Measurements from ENCODE around the gene ARPC1A.
"Not testable (repeated sequence)": the region's sequence is repeated elsewhere in the genome, so short reads cannot be mapped to it uniquely, and the experiment has no call there.

Gene ARPC1A

DNA sequence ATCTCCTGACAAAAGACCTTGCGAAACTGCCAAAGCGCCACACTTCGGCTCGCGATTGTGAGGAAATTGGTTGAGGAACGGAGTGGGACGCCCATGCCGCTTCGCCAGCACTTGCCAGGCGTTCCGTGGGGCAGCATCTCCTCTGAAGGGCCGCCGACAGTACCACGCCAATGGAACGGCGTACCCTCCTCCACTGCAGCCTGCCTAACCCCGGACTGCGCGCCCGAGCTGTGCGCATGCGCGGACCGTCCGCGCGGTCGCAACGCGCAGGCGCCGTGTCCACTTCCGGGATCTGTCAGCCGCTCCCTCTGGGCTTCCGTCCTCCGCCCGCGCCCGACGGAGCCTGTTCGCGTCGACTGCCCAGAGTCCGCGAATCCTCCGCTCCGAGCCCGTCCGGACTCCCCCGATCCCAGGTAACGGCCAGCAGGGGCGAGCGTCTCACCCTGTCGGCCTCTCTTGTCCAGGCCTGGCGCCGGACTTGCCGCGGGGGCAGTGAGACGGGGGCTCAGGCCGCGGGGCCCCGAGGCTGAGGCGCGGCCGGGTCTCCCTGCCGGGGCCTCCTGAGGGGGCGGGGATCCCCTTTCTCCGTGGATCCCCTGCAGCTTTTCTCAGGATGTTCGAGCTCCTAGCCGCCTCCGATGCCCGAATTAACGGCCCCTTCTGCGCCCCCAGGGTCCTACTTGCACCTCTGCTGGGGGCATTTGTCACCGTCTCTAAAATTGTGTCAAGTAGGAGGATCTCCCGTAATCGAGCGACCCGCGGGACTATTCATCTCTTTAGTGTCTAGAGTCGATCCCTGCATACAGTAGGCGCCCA is at the start of gene ARPC1A:
Gene ARPC1A (plus strand): TSS at position 307 of the 816 bp plus-strand sequence. CDS start 7,456 bp downstream, outside the sequence.
- DNase-seq (ENCODE audit: low read depth, low spot score) = peak; percentile 78

DNA sequence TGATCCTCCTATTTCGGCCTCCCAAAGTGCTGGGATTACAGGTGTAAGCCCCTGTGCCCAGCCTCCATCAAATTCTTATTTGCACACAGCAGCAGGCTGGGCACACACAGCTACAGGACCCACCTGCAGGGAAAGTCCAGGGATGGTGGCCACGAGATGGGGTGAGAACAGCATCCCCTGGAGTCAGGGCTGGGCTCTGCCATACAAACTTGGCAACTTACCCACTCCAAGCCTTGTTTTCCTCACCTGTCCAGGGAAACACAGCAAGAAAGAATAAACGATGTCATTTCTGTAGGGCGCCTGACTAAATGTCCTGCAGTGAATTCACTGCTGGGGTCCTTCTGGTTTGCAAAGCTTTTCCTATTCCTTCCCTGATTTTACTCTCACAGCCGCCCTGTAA is 47.5 kb upstream of the ARPC1A start:
- no peak for DNase-seq (ENCODE audit: low read depth, low spot score)

DNA sequence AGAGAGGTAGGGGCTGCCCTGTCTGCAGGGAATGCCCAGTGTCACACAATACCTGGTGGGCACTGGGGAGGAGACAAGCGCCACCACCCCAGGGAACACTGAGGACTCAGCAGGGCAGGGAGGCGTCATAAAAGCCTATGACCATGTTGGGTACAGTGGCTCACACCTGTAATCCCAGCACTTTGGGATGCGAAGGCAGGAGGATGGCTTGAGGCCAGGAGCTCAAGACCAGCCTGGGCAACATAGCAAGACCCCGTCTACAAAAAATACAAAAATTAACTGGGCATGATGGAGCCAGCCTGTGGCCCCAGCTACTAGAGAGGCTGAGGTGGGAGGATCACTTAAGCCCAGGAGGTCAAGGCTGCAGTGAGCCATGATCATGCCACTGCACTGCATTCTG is 41.5 kb upstream of the ARPC1A start:
- not testable (repeated sequence) for DNase-seq (ENCODE audit: low read depth, low spot score)

GRCh38 chr7:99287779-99288534 is 37.7 kb upstream of the ARPC1A start:
- DNase-seq (ENCODE audit: low read depth, low spot score) = no peak

DNA sequence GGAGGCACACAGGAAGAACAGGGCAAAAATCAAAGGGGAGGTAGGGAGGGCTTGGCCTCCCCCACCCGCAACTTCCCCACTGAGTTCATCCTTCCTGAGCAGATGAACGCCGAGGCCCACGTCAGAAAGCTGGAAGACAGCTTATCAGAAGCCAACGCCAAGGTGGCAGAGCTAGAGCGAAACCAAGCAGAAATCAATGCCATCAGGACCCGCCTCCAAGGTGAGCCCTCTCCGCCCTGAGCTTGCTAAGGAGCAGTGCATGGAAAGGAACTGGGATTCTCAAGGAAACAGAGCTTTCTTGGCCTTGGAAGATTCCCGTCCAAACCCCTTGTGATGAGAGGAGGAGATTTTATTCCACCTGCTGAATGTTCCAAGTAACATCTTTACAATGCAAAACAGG is 36.5 kb upstream of the ARPC1A start:
- DNase-seq (ENCODE audit: low read depth, low spot score) = no peak

DNA sequence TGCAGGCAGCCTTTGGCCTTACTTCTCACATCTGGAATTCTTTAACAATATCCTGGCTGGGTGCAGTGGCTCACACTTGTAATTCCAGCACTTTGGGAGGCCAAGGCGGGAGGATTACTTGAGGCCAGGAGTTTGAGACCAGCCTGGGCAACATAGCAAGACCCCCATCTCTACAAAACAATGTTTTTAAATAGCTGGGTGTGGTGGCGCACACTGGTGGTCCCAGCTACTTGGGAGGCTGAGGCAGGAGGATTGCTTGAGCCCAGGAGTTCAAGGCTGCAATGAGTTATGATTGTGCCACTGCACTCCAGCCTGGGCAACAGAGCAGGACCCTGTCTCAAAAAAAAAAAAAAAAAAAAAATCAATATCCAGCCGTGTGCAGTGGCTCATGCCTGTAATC is 35.5 kb upstream of the ARPC1A start:
- DNase-seq (ENCODE audit: low read depth, low spot score) = not testable (repeated sequence)

GRCh38 chr7:99290980-99291607 is 34.6 kb upstream of the ARPC1A start:
- no peak for DNase-seq (ENCODE audit: low read depth, low spot score)

DNA sequence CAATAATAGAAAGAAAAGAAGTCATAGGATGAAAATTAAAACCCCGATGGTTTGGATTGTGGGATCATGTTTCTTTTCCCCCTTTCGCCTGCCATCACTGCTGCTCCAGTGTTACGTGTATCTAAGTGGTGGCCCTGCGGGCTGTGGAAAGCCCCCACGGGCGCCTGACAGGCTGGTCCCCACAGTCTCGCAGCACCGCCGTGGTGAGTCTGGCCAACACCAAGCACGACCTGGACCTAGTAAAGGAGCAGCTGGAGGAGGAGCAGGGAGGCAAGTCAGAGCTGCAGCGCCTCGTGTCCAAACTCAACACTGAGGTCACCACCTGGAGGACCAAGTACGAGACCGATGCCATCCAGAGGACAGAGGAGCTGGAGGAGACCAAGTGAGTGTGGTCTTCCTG is 33.6 kb upstream of the ARPC1A start:
- DNase-seq (ENCODE audit: low read depth, low spot score) = no peak

DNA sequence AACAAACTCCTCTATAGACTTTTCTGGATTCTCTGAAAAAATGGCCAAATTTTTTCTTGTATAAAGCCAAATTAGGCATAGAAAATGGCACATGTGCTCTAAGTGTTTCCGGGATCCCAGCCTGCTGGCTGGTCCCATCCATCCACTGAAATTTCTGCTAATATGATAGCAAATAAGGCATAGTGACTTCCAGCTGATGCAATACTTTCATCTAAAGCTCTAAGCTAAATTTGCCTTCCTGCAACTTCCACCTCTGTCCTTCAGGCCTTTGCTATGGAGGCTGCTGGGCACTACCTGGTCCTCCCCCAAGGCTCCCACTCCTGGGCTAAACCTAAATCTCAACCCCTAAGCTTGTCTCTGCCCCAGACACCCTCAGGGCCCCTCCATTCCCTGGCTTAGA is 32.5 kb upstream of the ARPC1A start:
- no peak for DNase-seq (ENCODE audit: low read depth, low spot score)

DNA sequence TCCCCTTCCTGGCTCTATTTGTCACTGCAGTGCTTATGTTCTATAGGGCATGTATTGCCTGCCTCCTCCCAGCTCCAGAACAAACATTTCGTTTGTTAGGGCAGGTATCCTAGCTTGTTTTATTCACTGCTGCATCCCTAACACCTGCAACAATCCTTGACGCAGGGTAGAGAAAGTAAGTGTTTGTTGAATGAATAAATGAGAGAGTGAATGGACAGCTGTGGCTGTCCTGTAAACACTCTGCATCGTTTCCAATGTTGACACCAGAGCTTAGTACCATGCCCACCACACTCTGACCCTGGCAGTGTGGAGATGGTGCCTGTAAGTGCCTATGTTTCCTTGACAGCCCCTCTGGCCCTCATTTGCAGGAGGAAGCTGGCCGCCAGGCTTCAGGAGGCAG is 32.0 kb upstream of the ARPC1A start:
- no peak for DNase-seq (ENCODE audit: low read depth, low spot score)

- no peak for DNase-seq (ENCODE audit: low read depth, low spot score)
Measured at GRCh38 chr7:99296471-99296870, 29.2 kb upstream of the ARPC1A start.

DNA sequence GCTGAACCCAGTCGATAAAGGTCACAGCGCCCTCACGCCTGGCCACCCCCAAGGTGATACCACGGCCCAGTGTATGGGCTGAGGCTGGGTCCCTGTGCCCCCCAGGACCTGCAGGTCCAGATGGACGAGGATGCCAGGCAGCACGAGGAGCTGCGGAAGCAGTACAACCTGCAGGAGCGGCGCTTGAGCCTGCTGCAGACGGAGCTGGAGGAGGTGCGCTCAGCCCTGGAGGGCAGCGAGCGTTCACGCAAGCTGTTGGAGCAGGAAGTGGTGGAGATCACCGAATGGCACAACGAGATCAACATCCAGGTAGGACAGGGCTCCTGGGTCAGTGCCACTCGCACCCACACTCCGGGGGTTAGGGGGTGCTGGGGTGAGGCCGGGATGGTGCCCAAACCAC is 24.2 kb upstream of the ARPC1A start:
- no peak for DNase-seq (ENCODE audit: low read depth, low spot score)

GRCh38 chr7:99305473-99306260 is 20.0 kb upstream of the ARPC1A start:
- DNase-seq (ENCODE audit: low read depth, low spot score) = no peak

- DNase-seq (ENCODE audit: low read depth, low spot score) = no peak
Measured at GRCh38 chr7:99308461-99309074, 17.1 kb upstream of the ARPC1A start.

DNA sequence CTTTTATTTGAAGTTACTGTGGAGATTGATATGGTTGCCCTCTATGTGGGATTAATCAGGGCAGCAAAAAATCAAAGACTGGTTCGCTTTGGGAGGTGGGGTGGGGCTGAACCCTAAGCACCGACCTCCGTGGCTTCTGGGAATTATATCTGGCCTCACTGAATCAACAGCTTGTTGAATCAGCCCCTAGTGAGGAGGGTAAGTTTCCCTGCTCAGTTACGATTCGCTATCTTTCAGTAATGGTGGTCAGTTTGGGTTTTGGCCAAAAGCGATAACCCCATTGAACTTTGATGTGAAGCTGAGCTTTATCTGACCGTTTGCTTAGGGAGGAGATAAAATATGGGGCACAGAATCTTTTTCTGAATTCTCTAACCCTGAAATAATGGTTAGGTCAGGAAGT is 16.6 kb upstream of the ARPC1A start:
- DNase-seq (ENCODE audit: low read depth, low spot score) = no peak

DNA sequence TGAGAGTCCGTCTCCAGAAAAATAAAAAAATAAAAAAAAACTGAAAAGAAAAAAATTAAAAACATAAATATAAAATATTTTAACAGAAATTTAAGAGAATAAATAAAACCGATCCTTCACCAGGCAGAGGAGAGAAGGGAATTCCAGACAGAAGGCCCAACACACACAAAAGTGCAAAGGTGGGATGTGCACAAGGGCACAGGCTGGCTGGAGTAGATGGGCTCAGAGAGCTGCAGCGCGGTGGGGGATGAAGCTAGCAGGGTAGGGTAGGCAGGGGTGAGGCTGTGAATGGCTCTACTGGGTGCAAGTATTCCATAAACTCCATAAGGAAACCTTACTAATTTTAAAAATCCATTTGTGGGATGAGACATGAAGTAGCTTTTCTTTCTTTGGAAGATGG is 15.7 kb upstream of the ARPC1A start:
- no peak for DNase-seq (ENCODE audit: low read depth, low spot score)

GRCh38 chr7:99311702-99312101 is 14.0 kb upstream of the ARPC1A start:
- DNase-seq (ENCODE audit: low read depth, low spot score) = no peak

DNA sequence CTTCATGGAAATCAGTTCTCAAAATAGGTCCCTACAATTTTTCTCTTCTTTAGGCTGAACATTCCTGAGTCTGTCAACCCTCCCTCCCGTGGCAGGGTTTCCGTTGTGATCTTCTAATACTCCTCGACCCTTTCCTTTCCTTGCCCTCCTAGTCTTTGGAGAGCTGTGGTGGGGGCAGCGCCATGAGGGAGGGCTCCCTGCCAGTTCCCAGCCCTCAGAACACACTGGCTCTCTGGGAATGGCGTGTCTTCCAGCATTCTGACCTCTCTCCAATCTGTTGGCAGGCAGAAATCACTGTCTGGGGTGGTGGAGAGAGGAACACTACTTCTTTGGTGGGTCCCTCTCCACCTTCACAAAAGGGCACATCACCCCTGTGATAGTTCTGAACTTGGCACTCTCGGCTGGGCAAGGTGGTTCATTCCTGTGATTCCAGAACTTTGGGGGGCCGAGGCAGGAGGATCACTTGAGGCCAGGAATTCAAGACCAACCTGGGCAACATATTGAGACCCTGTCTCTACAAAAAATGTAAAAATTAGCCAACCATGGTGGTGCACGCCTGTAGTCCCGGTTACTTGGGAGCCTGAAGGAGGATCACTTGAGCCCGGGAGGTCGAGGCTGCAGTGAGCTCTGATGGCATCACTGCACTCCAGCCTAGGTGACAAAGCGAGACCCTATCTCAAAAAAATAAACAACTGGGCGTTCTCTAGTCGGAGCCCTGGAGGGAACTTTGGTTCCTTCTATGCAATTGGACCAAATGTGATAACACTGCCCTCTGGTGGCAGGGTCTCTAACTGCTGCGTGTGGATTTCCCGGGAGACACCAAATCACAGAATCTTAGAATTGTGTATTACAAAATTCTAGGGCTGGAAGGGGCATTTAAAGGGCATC is 13.1 kb upstream of the ARPC1A start:
- DNase-seq (ENCODE audit: low read depth, low spot score) = peak; percentile 12

DNA sequence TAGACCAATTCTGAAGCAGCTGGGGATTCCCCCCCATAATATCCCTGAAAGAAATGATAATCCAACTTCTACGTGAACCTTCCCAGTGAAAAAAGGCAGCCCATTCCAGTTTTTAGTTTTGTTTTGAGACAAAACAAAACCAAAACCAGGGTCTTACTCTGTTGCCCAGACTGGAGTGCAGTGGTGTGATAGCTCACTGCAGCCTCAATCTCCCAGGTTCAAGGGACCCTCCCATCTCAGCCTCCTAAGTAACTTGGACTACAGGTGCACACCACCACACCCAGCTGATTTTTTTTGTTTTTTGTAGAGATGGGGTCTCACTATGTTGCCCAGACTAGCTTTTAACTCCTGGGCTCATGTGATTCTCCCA is 12.5 kb upstream of the ARPC1A start:
- DNase-seq (ENCODE audit: low read depth, low spot score) = no peak

DNA sequence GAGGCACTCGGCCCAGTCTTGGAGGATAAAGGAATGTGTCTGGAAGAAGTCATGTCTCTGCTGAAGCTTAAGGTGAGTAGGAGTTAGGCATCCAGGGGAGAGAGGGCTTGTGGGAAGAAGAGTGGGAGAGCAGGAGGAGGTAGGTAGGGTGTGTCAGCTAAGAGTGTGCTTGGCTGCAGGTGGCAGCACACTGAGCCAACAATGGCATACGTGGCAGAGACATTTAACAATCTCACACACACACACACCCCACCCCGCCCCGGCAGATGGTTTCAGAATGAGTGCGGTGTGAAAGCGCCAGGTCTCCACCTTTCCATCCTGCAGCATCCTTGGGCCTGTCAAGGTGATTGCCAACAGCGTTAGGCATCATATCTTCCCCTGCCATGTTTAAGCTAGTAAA is 11.2 kb upstream of the ARPC1A start:
- no peak for DNase-seq (ENCODE audit: low read depth, low spot score)

Data from iPS DF 19.7 (cell line).